Activated naive CD4-positive, alpha-beta T cell treated with anti-CD3 and anti-CD28 coated beads, Interleukin-2, amount 50 U/mL, for 72 hours (primary cell): ENCODE results near the gene FBN1. TPM values are rescaled to one million over a fixed set of nuclear protein-coding genes. Genes with fewer than 3 reads are reported as not detected.

Source experiments
- ATAC-seq, 2 donors: fragments of 150-1000 bp; cut with Tn5 transposase; 2 replicates each; pipeline ENCODE4 v1.10.0; 2021; ENCODE audit warnings: mild to moderate bottlenecking in 2 of 2, moderate library complexity in 2 of 2
- DNase-seq, 2 donors: peaks; one replicate each; pipeline ENCODE4 v3.0.0; 2021 to 2022; ENCODE audit warnings: low spot score in 2 of 2
- H3K27ac Mint-ChIP-seq, 2 donors: one replicate each; pipeline ENCODE4 v1.8.0; 2022; ENCODE audit warnings: mild to moderate bottlenecking in 2 of 2, mixed read lengths in 2 of 2
- H3K36me3 Mint-ChIP-seq, 2 donors: one replicate each; pipeline ENCODE4 v1.8.0; 2022; ENCODE audit warnings: mixed read lengths in 2 of 2
- H3K9me3 Mint-ChIP-seq, 2 donors: one replicate each; pipeline ENCODE4 v1.8.0; 2022; ENCODE audit warnings: mixed read lengths in 2 of 2
- total RNA-seq, 2 donors: library from RNA; stranded (reverse); gene quantifications; one replicate each; pipeline ENCODE4 v1.2.3, GENCODE V29; 2022

FBN1 gene
- total RNA-seq, 2 donors from 2014 or later: 0.52 to 1.4 TPM

GRCh38 chr15:48406911-48407310 is 238.6 kb downstream of the FBN1 start:
- no peaks in the 10 kb centered on the region for H3K36me3 Mint-ChIP-seq
- no peak for ATAC-seq
- no peak for DNase-seq
- no peaks in the 10 kb centered on the region for H3K9me3 Mint-ChIP-seq
- no peak overlapping the region for H3K27ac Mint-ChIP-seq

- DNase-seq: no peak
Observed at GRCh38 chr15:48406266-48406891, 239.1 kb downstream of the FBN1 start.

GRCh38 chr15:48402427-48403177 is 242.9 kb downstream of the FBN1 start:
- no peak for ATAC-seq
- Mint-ChIP-seq H3K27ac (no peak overlapping the region), H3K36me3 (no peaks in the 10 kb centered on the region), H3K9me3 (no peaks in the 10 kb centered on the region)
- no peak for DNase-seq

More at GRCh38 chr15:48406266-48406891, 239.1 kb downstream of the FBN1 start:
- Mint-ChIP-seq H3K36me3 (no peaks in the 10 kb centered on the region), H3K9me3 (no peaks in the 10 kb centered on the region), H3K27ac (no peak overlapping the region)
- ATAC-seq: no peak

GRCh38 chr15:48400086-48400485 is 245.4 kb downstream of the FBN1 start:
- Mint-ChIP-seq H3K27ac (no peak overlapping the region), H3K9me3 (no peaks in the 10 kb centered on the region), H3K36me3 (no peaks in the 10 kb centered on the region)
- ATAC-seq: no peak
- no peak for DNase-seq

GRCh38 chr15:48397841-48398240 is 247.7 kb downstream of the FBN1 start:
- H3K27ac Mint-ChIP-seq: no peak overlapping the region
- no peak for ATAC-seq
- no peaks in the 10 kb centered on the region for H3K36me3 Mint-ChIP-seq

GRCh38 chr15:48396020-48396419 is 249.5 kb downstream of the FBN1 start:
- DNase-seq: no peak
- Mint-ChIP-seq H3K27ac (no peak overlapping the region), H3K9me3 (no peaks in the 10 kb centered on the region), H3K36me3 (no peaks in the 10 kb centered on the region)
- ATAC-seq: no peak

More at GRCh38 chr15:48397841-48398240, 247.7 kb downstream of the FBN1 start:
- no peaks in the 10 kb centered on the region for H3K9me3 Mint-ChIP-seq
- no peak for DNase-seq

GRCh38 chr15:48395521-48396011 is 249.9 kb downstream of the FBN1 start:
- DNase-seq (no peak), ATAC-seq (no peak)
- H3K36me3 Mint-ChIP-seq: no peaks in the 10 kb centered on the region
- H3K27ac Mint-ChIP-seq: no peak overlapping the region
- no peaks in the 10 kb centered on the region for H3K9me3 Mint-ChIP-seq

- no peak for ATAC-seq
- H3K36me3 Mint-ChIP-seq: no peaks in the 10 kb centered on the region
- no peak for DNase-seq
- H3K9me3 Mint-ChIP-seq: no peaks in the 10 kb centered on the region
- H3K27ac Mint-ChIP-seq: peak overlapping the region in 1 of 2 donors; percentile 10
Observed at GRCh38 chr15:48394970-48395369, 250.5 kb downstream of the FBN1 start.

GRCh38 chr15:48393645-48394506 is 251.6 kb downstream of the FBN1 start:
- Mint-ChIP-seq H3K27ac (no peak overlapping the region), H3K9me3 (no peaks in the 10 kb centered on the region), H3K36me3 (no peaks in the 10 kb centered on the region)
- ATAC-seq (no peak), DNase-seq (no peak)

- H3K36me3 Mint-ChIP-seq: no peaks in the 10 kb centered on the region
- ATAC-seq (no peak), DNase-seq (no peak)
- no peaks in the 10 kb centered on the region for H3K9me3 Mint-ChIP-seq
- no peak overlapping the region for H3K27ac Mint-ChIP-seq
Observed at GRCh38 chr15:48392356-48392755, 253.2 kb downstream of the FBN1 start.

- Mint-ChIP-seq H3K36me3 (no peaks in the 10 kb centered on the region), H3K9me3 (no peaks in the 10 kb centered on the region), H3K27ac (no peak overlapping the region)
- no peak for DNase-seq
- no peak for ATAC-seq
Observed at GRCh38 chr15:48391950-48392349, 253.6 kb downstream of the FBN1 start.

- DNase-seq (no peak), ATAC-seq (no peak)
- Mint-ChIP-seq H3K9me3 (no peaks in the 10 kb centered on the region), H3K36me3 (no peaks in the 10 kb centered on the region), H3K27ac (no peak overlapping the region)
Observed at GRCh38 chr15:48389691-48390143, 255.8 kb downstream of the FBN1 start.

- Mint-ChIP-seq H3K9me3 (no peaks in the 10 kb centered on the region), H3K27ac (no peak overlapping the region), H3K36me3 (no peaks in the 10 kb centered on the region)
- DNase-seq (no peak), ATAC-seq (no peak)
Observed at GRCh38 chr15:48388910-48389309, 256.6 kb downstream of the FBN1 start.

- no peak overlapping the region for H3K27ac Mint-ChIP-seq
- H3K36me3 Mint-ChIP-seq: no peaks in the 10 kb centered on the region
- ATAC-seq (no peak), DNase-seq (no peak)
- no peaks in the 10 kb centered on the region for H3K9me3 Mint-ChIP-seq
Observed at GRCh38 chr15:48388016-48388851, 257.3 kb downstream of the FBN1 start.

- H3K27ac Mint-ChIP-seq: no peak overlapping the region
- no peak for ATAC-seq
Observed at GRCh38 chr15:48385031-48385830, 260.3 kb downstream of the FBN1 start.

More at GRCh38 chr15:48385031-48385830, 260.3 kb downstream of the FBN1 start:
- Mint-ChIP-seq H3K36me3 (no peaks in the 10 kb centered on the region), H3K9me3 (no peaks in the 10 kb centered on the region)
- DNase-seq: no peak
